PFSK-1 (cell line): ENCODE results near the gene TIMM17B.

Experiments
- POLR2AphosphoS5 ChIP-seq: IDR thresholded peaks from 2 replicates; pipeline ENCODE4 v1.6.1; 2012; ENCODE audit warnings: low read depth, mild to moderate bottlenecking, control low read depth, low read length, moderate library complexity
- SIN3A ChIP-seq: IDR thresholded peaks from 2 replicates; pipeline ENCODE4 v1.6.1; 2012; ENCODE audit warnings: mild to moderate bottlenecking, low read length, moderate library complexity, borderline replicate concordance; ENCODE audit not compliant: insufficient read depth
- TAF1 ChIP-seq: IDR thresholded peaks from 2 replicates; pipeline ENCODE4 v1.6.1; 2012; ENCODE audit warnings: low read length, control low read depth, borderline replicate concordance; ENCODE audit not compliant: insufficient read depth
- TF ChIP-seq, protein P1 (sequence below), 2 experiments: IDR thresholded peaks; 2 replicates each; pipeline versions ENCODE4 v1.6.1 to v1.8.0; 2011 to 2012; ENCODE audit warnings: low read depth in 2 of 2, low read length in 2 of 2, control low read depth in 1 of 2, inconsistent platforms in 1 of 2, mild to moderate bottlenecking in 1 of 2, moderate library complexity in 1 of 2; ENCODE audit not compliant: insufficient read depth in 1 of 2

DNA sequence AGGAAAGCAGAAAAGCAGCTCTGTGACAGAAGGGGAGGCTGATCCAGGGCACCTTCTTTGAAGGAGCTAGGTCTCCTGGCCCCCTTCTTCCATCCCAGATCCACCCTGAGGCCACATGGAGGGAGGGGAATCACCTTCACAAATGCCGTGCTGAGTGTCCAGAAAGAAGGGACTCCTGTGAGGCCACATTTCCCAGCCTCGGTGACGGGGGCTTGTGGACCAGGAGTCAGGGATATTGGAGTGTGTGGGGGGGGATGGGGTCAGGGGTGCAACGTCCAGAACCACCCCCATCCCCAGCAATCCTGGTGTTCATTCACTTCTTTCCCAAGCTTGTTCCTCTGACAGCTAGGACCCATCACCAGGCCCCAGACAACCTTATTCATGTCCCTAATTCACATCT lies 4.7 kb downstream of the TIMM17B start:
- no peak for TF ChIP-seq TAF1
- TF ChIP-seq, protein P1, sequence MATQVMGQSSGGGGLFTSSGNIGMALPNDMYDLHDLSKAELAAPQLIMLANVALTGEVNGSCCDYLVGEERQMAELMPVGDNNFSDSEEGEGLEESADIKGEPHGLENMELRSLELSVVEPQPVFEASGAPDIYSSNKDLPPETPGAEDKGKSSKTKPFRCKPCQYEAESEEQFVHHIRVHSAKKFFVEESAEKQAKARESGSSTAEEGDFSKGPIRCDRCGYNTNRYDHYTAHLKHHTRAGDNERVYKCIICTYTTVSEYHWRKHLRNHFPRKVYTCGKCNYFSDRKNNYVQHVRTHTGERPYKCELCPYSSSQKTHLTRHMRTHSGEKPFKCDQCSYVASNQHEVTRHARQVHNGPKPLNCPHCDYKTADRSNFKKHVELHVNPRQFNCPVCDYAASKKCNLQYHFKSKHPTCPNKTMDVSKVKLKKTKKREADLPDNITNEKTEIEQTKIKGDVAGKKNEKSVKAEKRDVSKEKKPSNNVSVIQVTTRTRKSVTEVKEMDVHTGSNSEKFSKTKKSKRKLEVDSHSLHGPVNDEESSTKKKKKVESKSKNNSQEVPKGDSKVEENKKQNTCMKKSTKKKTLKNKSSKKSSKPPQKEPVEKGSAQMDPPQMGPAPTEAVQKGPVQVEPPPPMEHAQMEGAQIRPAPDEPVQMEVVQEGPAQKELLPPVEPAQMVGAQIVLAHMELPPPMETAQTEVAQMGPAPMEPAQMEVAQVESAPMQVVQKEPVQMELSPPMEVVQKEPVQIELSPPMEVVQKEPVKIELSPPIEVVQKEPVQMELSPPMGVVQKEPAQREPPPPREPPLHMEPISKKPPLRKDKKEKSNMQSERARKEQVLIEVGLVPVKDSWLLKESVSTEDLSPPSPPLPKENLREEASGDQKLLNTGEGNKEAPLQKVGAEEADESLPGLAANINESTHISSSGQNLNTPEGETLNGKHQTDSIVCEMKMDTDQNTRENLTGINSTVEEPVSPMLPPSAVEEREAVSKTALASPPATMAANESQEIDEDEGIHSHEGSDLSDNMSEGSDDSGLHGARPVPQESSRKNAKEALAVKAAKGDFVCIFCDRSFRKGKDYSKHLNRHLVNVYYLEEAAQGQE (IDR thresholded peaks at IDR 0.05; ENCODE audit: insufficient read depth in 1 of 2, low read depth in 2 of 2, low read length in 2 of 2) = no peak
- TF ChIP-seq POLR2AphosphoS5 = no peak
- no peak for TF ChIP-seq SIN3A
